Vagina (tissue), 2 donors: ENCODE measurements around the gene PTPN3.

Experiments used
- CTCF ChIP-seq, 3 experiments: fragments of 450-650 bp in 2 of 3; fragments of 200-600 bp in 1 of 3; sonication (generic) in 1 of 3; IDR thresholded peaks; one replicate each; pipeline ENCODE4 v1.5.1; 2017 to 2019; ENCODE audit warnings: antibody characterized with exemption in 3 of 3, mild to moderate bottlenecking in 2 of 3, moderate library complexity in 2 of 3
- POLR2A ChIP-seq, 2 donors: fragments of 450-650 bp; IDR thresholded peaks; one replicate each; pipeline ENCODE4 v1.6.1; 2017; ENCODE audit warnings: antibody characterized with exemption in 2 of 2, mild to moderate bottlenecking in 2 of 2, moderate library complexity in 2 of 2
- POLR2AphosphoS5 ChIP-seq, 2 donors: sonication (generic); formaldehyde crosslinking; IDR thresholded peaks; one replicate each; pipeline ENCODE4 v1.9.0; 2017; ENCODE audit warnings: antibody characterized with exemption in 2 of 2, mild to moderate bottlenecking in 2 of 2, low read depth in 1 of 2; ENCODE audit not compliant: insufficient read depth in 1 of 2

- no peak for TF ChIP-seq POLR2A (IDR thresholded peaks at IDR 0.05)
- TF ChIP-seq CTCF (IDR thresholded peaks at IDR 0.05): no peak
- TF ChIP-seq POLR2AphosphoS5 (IDR thresholded peaks at IDR 0.05; ENCODE audit: insufficient read depth in 1 of 2, low read depth in 1 of 2): no peak
Measured at GRCh38 chr9:109383356-109383755, 114.8 kb downstream of the PTPN3 start.
